Esophagus muscularis mucosa (tissue), 4 donors: Measurements from ENCODE around the gene CD74. TPM values are rescaled to one million over a fixed set of nuclear protein-coding genes. Genes with fewer than 3 reads are reported as not detected.

Experiments used
- DNase-seq: peaks from one replicate; pipeline ENCODE4 v3.0.0-alpha.2; 2017; ENCODE audit errors: extremely low spot score
- H3K27ac ChIP-seq, 4 donors: fragments of 200-600 bp; sonication (generic); replicated peaks in 1 of 4; 1 replicate in 3 of 4; 2 replicates in 1 of 4; pipeline ENCODE4 v1.5.1; 2016 to 2019; ENCODE audit warnings: mild to moderate bottlenecking in 1 of 4
- H3K27me3 ChIP-seq, 4 donors: fragments of 200-600 bp; sonication (generic); one replicate each; pipeline versions ENCODE4 v1.5.1 to v1.6.0; 2016 to 2019
- H3K36me3 ChIP-seq, 4 donors: fragments of 200-600 bp; sonication (generic); one replicate each; pipeline ENCODE4 v1.5.1; 2016 to 2019
- H3K4me1 ChIP-seq, 4 donors: fragments of 200-600 bp; sonication (generic); one replicate each; pipeline ENCODE4 v1.5.1; 2016 to 2019
- H3K4me3 ChIP-seq, 4 donors: fragments of 200-600 bp; sonication (generic); 1 replicate in 2 of 4; 2 replicates in 2 of 4; pipeline ENCODE4 v1.5.1; 2016 to 2019; ENCODE audit warnings: mild to moderate bottlenecking in 4 of 4, moderate library complexity in 1 of 4
- H3K9me3 ChIP-seq, 4 donors: fragments of 200-600 bp; sonication (generic); 1 replicate in 3 of 4; 2 replicates in 1 of 4; pipeline ENCODE4 v1.5.1; 2016 to 2019
- CTCF ChIP-seq, 3 experiments: fragments of 200-600 bp in 2 of 3; fragments of 450-650 bp in 1 of 3; sonication (generic) in 2 of 3; IDR thresholded peaks; one replicate each; pipeline ENCODE4 v1.5.1; 2017 to 2019; ENCODE audit warnings: antibody characterized with exemption in 3 of 3, mild to moderate bottlenecking in 2 of 3, moderate library complexity in 1 of 3
- EP300 ChIP-seq: sonication (generic); formaldehyde crosslinking; IDR thresholded peaks from one replicate; pipeline ENCODE4 v1.6.1; 2017; ENCODE audit warnings: antibody characterized with exemption
- POLR2A ChIP-seq: fragments of 450-650 bp; IDR thresholded peaks from one replicate; pipeline ENCODE4 v1.6.1; 2017; ENCODE audit warnings: antibody characterized with exemption, moderate library complexity, mild to moderate bottlenecking, low read depth
- POLR2AphosphoS5 ChIP-seq, 2 donors: sonication (generic); formaldehyde crosslinking; IDR thresholded peaks; one replicate each; pipeline ENCODE4 v1.6.1; 2017; ENCODE audit warnings: antibody characterized with exemption in 2 of 2
- WGBS: methylation state at CpG from one replicate; pipeline ENCODE4 v1.1.5; 2018; 5-methylcytosine and 5-hydroxymethylcytosine counted together
- intact Hi-C: fragments of 100-400 bp; cut with DNase I; formaldehyde crosslinking; loops from one replicate; pipeline ENCODE4 v1.15.1; 2023
- total RNA-seq, 4 donors: library from RNA; depleted of rRNA; stranded (reverse); fragments of >200 nt; gene quantifications; one replicate each; pipeline versions ENCODE4 v1.1.0 to v1.2.1, GENCODE V29; 2016

Gene CD74
- total RNA-seq, 4 donors from 2014 or later = 270 to 595 (median 555) TPM

- TF ChIP-seq POLR2A (no peak), CTCF (IDR thresholded peaks at IDR 0.05) (no peak), POLR2AphosphoS5 (IDR thresholded peaks at IDR 0.05) (no peak), EP300 (no peak)
- Histone ChIP-seq H3K4me3 (no peak overlapping the region), H3K36me3 (peaks cover 33 to 99% (median 83%) of the 10 kb centered on the region in 4 donors), H3K27me3 (no peaks in the 10 kb centered on the region), H3K9me3 (no peaks in the 10 kb centered on the region), H3K4me1 (peaks cover 0 to 4% (median 3%) of the 10 kb centered on the region in 4 donors), H3K27ac (no peak overlapping the region)
- intact Hi-C loops = no loop called here
- 65% methylated on average over 3 of the region's 3 CpGs for WGBS
- DNase-seq = no peak
Measured at GRCh38 chr5:150401076-150401375, 11.7 kb downstream of the CD74 start.

- intact Hi-C loops = no loop called here
- Histone ChIP-seq H3K4me3 (no peak overlapping the region), H3K9me3 (no peaks in the 10 kb centered on the region), H3K27me3 (no peaks in the 10 kb centered on the region), H3K27ac (no peak overlapping the region), H3K36me3 (peaks cover 37 to 99% (median 86%) of the 10 kb centered on the region in 4 donors), H3K4me1 (peaks cover 0 to 4% (median 3%) of the 10 kb centered on the region in 4 donors)
- TF ChIP-seq POLR2AphosphoS5 (IDR thresholded peaks at IDR 0.05) (no peak), EP300 (no peak), CTCF (IDR thresholded peaks at IDR 0.05) (no peak), POLR2A (no peak)
- no peak for DNase-seq
- WGBS = 85% methylated on average over 10 of the region's 12 CpGs
Measured at GRCh38 chr5:150400316-150401075, 12.2 kb downstream of the CD74 start.

GRCh38 chr5:150399524-150400211 is 13.0 kb downstream of the CD74 start:
- Histone ChIP-seq H3K4me3 (no peak overlapping the region), H3K4me1 (peaks cover 0 to 4% (median 3%) of the 10 kb centered on the region in 4 donors), H3K9me3 (no peaks in the 10 kb centered on the region), H3K27me3 (no peaks in the 10 kb centered on the region), H3K27ac (no peak overlapping the region), H3K36me3 (peaks cover 44 to 99% (median 88%) of the 10 kb centered on the region in 4 donors)
- no peak for DNase-seq
- intact Hi-C loops = no loop called here
- 84% methylated on average over 10 of the region's 11 CpGs for WGBS
- no peak for TF ChIP-seq EP300
- no peak for TF ChIP-seq CTCF (IDR thresholded peaks at IDR 0.05)
- no peak for TF ChIP-seq POLR2AphosphoS5 (IDR thresholded peaks at IDR 0.05)
- TF ChIP-seq POLR2A = no peak

- Histone ChIP-seq H3K9me3 (no peaks in the 10 kb centered on the region), H3K27me3 (no peaks in the 10 kb centered on the region), H3K4me3 (no peak overlapping the region), H3K27ac (no peak overlapping the region), H3K4me1 (peaks cover 0 to 2% (median under 1%) of the 10 kb centered on the region in 4 donors), H3K36me3 (peaks cover 46 to 100% (median 92%) of the 10 kb centered on the region in 4 donors)
- 74% methylated on average over 9 of the region's 12 CpGs for WGBS
- no peak for DNase-seq
- intact Hi-C loops = no loop called here
- TF ChIP-seq CTCF (IDR thresholded peaks at IDR 0.05) = peak in 1 of 3 experiments; percentile 24
- no peak for TF ChIP-seq POLR2AphosphoS5 (IDR thresholded peaks at IDR 0.05)
- TF ChIP-seq POLR2A = no peak
- TF ChIP-seq EP300 = no peak
Measured at GRCh38 chr5:150398722-150399523, 13.8 kb downstream of the CD74 start.
